K562 treated with DMSO at 1 percent for 48 hours (cell line): ENCODE results near the gene RLF. TPM values are rescaled to one million over a fixed set of nuclear protein-coding genes. Genes with fewer than 3 reads are reported as not detected.

Experiments
- total RNA-seq: library from RNA; unstranded; fragments of 300-600 nt; gene quantifications from 2 replicates; pipeline ENCODE4 v1.2.3, GENCODE V29; 2022; ENCODE audit warnings: low replicate concordance; ENCODE audit errors: extremely low read depth

RLF gene
- not detected in 2 replicates for total RNA-seq

GRCh38 chr1:40161125-40161887 is at the start of gene RLF:
TSS of gene RLF (plus strand) at chr1:40161387. CDS start at chr1:40161400, 13 bp downstream.

GRCh38 chr1:40247655-40248054 is 86.5 kb downstream of the RLF start, which contains the start of gene TMCO2:
TSS of gene TMCO2 (plus strand) at chr1:40247937. CDS start at chr1:40247994, 57 bp downstream.

GRCh38 chr1:40257688-40258444 is 96.7 kb downstream of the RLF start, which contains the start of gene ZMPSTE24:
TSS of gene ZMPSTE24 (plus strand) at chr1:40258236. CDS start at chr1:40258272, 36 bp downstream.

Other genes with a start within 250 kb of the RLF start
- gene MFSD2A, start 206.2 kb upstream of the RLF start, total RNA-seq = not detected in 2 replicates
- gene CAP1, start 120.7 kb upstream of the RLF start, total RNA-seq = 147 TPM in 1 of 2 replicates, not detected in the other
- not detected in 2 replicates for gene PPT1, start 64.1 kb upstream of the RLF start, total RNA-seq
- gene TMCO2, start 86.5 kb downstream of the RLF start, total RNA-seq = not detected in 2 replicates
- not detected in 2 replicates for gene ZMPSTE24, start 96.8 kb downstream of the RLF start, total RNA-seq
- gene COL9A2, start 155.9 kb downstream of the RLF start, total RNA-seq = not detected in 2 replicates
- gene SMAP2, start 212.3 kb downstream of the RLF start, total RNA-seq = 156 TPM in 1 of 2 replicates, not detected in the other